ENCODE data around the gene C2orf72.

DNA sequence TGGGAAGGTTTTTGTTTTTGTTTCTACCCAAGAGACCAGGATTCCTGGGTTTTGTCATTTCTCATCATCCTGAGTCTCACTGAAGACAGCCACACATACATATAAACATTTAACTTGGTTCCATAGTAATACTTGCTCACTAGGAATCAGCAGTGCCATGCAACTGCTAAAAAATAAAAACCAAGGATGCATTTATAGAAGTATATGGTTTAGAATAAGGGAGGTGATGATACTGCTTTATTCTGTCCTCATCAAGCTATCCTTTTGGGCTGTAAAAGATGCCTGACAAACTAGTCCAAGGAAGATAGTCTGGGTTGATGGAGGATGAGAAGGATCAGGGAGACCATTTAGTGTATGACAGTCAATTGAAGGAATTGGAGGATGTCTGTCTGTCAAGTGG lies 40.7 kb upstream of the C2orf72 start:
- TF ChIP-seq POLR2A (IDR thresholded peaks at IDR 0.05) (no peak), CTCF (IDR thresholded peaks at IDR 0.05) (no peak), EP300 (IDR thresholded peaks at IDR 0.05; ENCODE audit: low read depth) (no peak), POLR2AphosphoS5 (IDR thresholded peaks at IDR 0.05) (no peak)

All from transverse colon (tissue), 4 donors.